ENCODE results near the gene PYURF.

Gene PYURF

DNA sequence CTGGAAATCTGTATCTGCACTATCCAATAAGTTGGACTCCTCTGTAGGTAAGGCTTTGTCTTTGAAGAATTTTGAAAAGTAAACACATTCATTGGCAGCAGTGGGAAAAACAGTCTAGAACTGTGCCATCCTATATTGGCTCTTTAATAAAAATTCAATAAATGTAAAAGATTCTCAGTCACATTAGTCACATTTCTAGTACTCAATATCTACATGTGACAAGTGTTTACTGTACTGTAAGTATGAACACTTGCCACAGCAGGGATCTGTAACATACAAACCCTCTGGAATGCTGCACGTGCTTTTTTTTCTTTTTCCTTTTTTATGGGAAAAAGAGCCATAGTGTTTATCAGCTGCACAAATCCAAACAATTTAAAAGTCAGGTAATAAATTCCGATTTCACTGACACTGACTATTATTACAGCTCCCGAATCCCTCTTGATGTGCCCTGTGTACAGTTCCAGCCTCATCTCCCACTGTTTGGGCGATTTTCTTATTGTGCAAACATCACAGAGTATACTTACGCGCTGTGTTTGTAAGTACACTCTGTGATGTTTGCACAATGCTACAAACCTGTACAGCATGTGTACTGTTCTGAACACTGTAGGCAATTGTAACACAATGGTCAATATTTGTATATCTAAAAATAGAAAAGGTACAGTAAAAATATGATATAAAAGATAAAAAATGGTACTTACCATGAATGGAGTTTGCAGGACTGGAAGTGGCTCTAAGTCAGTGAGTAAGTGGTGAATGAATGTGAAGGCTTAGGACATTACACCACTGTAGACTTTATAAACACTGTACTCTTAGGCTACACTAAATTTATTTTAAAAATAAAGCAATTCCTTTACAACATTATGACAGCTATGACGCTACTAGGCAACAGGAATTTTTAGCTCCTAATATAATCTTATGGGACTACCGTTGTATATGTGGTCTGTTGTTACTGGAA lies 8.7 kb downstream of the PYURF start:
- H3K4me3 ChIP-seq (ENCODE audit: low read length): no peak overlapping the region
- TF ChIP-seq CTCF (conservative IDR thresholded peaks at IDR 0.05; ENCODE audit: low read length): no peak
- no peak for DNase-seq (ENCODE audit: low read depth)

GRCh38 chr4:88511236-88511635 lies 12.3 kb downstream of the PYURF start:
- no peak for TF ChIP-seq CTCF (conservative IDR thresholded peaks at IDR 0.05; ENCODE audit: low read length)
- no peak overlapping the region for H3K4me3 ChIP-seq (ENCODE audit: low read length)
- DNase-seq (ENCODE audit: low read depth): no peak

- H3K4me3 ChIP-seq (ENCODE audit: low read length): no peak overlapping the region
- DNase-seq (ENCODE audit: low read depth): no peak
- TF ChIP-seq CTCF (conservative IDR thresholded peaks at IDR 0.05; ENCODE audit: low read length): no peak
These were observed 20.2 kb downstream of the PYURF start for GRCh38 chr4:88503344-88503743.

DNA sequence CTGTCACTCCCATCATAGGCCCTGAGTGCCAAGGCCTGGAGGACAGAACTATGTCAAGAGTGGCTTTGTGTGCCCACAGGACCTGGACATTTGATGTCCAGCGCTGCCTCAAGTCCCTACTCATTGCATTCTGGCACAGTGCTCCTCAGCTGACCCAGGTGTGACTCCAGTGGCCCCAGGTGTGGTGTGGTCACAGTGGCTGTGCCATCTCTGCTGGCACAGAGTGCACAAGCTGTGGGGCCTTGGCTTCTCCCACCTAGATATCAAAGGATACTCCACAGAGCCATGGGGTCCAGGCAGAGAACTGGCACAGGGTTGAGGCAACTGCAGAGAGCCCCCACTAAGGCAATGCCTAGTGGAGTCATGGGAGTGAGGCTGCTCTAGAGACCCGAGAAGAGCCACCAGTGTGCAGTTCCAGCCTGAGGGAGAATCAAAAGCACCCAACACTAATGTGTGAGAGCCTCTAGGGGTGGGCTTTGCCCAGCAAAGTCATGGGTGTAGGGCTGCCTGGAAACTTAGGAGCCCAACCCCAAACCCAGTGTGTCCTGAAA lies 25.6 kb downstream of the PYURF start:
- no peak overlapping the region for H3K4me3 ChIP-seq (ENCODE audit: low read length)
- no peak for TF ChIP-seq CTCF (conservative IDR thresholded peaks at IDR 0.05; ENCODE audit: low read length)
- DNase-seq (ENCODE audit: low read depth): no peak

DNA sequence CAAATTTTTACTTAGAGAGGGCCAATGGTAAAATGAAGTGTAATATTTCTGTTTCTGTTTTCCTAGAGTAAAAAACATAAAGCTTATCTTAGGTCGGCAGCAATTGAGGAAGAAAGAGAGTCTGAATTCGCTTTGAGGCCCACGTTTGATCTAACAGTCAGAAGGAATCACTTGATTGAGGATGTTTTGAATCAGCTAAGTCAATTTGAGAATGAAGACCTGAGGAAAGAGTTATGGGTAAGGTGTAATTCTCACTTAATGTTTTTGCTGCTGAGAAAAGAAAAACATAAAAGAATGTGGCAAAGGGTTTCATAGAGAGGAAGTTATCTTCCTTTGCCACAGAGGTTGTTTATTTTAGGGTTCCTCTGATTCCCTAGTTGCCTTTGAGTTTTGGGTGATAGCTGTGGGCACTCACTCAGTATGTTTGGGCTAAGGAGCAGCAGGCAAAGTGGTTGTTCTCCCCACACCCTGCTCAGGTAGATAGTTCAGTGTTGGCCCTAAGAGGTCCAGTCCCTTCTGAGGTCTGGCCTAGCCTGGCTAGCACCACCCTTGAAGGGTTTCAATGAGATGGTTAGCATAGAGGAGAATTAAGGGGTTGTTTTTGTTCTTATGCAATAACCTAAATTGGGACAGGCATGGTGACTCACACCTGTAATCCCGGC lies 34.3 kb downstream of the PYURF start:
- H3K4me3 ChIP-seq (ENCODE audit: low read length): no peak overlapping the region
- TF ChIP-seq CTCF (conservative IDR thresholded peaks at IDR 0.05; ENCODE audit: low read length): no peak
- DNase-seq (ENCODE audit: low read depth): no peak

GRCh38 chr4:88481537-88481936 lies 42.0 kb downstream of the PYURF start:
- TF ChIP-seq CTCF (conservative IDR thresholded peaks at IDR 0.05; ENCODE audit: low read length): no peak
- DNase-seq (ENCODE audit: low read depth): no peak
- H3K4me3 ChIP-seq (ENCODE audit: low read length): no peak overlapping the region
